Measurements from ENCODE around the gene LTV1. TPM values are rescaled to one million over a fixed set of nuclear protein-coding genes. Genes with fewer than 3 reads are reported as not detected.
"Not testable (repeated sequence)": the region's sequence is repeated elsewhere in the genome, so short reads cannot be mapped to it uniquely, and the experiment has no call there.

LTV1 gene
- total RNA-seq, 1 donor from 2014 or later = 15.8 TPM

- Histone ChIP-seq H3K36me3 (ENCODE audit: control insufficient read depth, insufficient read depth, low read length) (peaks cover 15% of the 10 kb centered on the region), H3K4me3 (ENCODE audit: low read depth, low read length) (no peak overlapping the region), H3K27me3 (ENCODE audit: control insufficient read depth, insufficient read depth, low read length) (no peaks in the 10 kb centered on the region)
- FAIRE-seq (no peak), DNase-seq (ENCODE audit: low read depth) (no peak)
- TF ChIP-seq, protein P1, sequence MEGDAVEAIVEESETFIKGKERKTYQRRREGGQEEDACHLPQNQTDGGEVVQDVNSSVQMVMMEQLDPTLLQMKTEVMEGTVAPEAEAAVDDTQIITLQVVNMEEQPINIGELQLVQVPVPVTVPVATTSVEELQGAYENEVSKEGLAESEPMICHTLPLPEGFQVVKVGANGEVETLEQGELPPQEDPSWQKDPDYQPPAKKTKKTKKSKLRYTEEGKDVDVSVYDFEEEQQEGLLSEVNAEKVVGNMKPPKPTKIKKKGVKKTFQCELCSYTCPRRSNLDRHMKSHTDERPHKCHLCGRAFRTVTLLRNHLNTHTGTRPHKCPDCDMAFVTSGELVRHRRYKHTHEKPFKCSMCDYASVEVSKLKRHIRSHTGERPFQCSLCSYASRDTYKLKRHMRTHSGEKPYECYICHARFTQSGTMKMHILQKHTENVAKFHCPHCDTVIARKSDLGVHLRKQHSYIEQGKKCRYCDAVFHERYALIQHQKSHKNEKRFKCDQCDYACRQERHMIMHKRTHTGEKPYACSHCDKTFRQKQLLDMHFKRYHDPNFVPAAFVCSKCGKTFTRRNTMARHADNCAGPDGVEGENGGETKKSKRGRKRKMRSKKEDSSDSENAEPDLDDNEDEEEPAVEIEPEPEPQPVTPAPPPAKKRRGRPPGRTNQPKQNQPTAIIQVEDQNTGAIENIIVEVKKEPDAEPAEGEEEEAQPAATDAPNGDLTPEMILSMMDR (IDR thresholded peaks at IDR 0.05; ENCODE audit: insufficient read depth, low read length, severe bottlenecking) = no peak
These were observed 1.9 kb downstream of the LTV1 start for GRCh38 chr6:143845033-143845432.

DNA sequence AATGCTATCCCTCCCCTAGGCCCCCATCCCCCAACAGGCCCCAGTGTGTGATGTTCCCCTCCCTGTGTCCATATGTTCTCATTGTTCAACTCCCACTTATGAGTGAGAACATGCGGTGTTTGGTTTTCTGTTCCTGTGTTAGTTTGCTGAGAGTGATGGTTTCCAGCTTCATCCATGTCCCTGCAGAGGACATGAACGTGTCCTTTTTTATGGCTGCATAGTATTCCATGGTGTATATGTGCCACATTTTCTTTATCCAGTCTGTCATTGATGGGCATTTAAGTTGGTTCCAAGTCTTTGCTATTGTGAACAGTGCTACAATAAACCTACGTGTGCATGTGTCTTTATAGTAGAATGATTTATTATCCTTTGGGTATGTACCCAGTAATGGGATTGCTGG lies 8.6 kb downstream of the LTV1 start:
- H3K36me3 ChIP-seq (ENCODE audit: control insufficient read depth, insufficient read depth, low read length) = peaks cover 11% of the 10 kb centered on the region
- not testable (repeated sequence) for H3K4me3 ChIP-seq (ENCODE audit: low read depth, low read length); DNase-seq (ENCODE audit: low read depth); H3K27me3 ChIP-seq (ENCODE audit: control insufficient read depth, insufficient read depth, low read length); FAIRE-seq

DNA sequence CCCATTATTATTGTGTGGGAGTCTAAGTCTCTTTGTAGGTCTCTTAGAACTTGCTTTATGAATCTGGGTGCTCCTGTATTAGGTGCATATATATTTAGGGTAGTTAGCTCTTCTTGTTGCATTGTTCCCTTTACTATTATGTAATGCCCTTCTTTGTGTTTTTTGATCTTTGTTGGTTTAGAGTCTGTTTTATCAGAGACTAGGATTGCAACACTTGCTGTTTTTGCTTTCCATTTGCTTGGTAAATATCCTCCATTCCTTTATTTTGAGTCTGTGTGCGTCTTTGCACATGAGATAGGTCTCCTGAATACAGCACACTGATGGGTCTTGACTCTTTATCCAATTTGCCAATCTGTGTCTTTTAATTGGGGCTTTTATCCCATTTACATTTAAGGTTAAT lies 11.9 kb downstream of the LTV1 start:
- not testable (repeated sequence) for H3K27me3 ChIP-seq (ENCODE audit: control insufficient read depth, insufficient read depth, low read length); DNase-seq (ENCODE audit: low read depth); H3K4me3 ChIP-seq (ENCODE audit: low read depth, low read length); FAIRE-seq
- H3K36me3 ChIP-seq (ENCODE audit: control insufficient read depth, insufficient read depth, low read length) = peaks cover 17% of the 10 kb centered on the region

DNA sequence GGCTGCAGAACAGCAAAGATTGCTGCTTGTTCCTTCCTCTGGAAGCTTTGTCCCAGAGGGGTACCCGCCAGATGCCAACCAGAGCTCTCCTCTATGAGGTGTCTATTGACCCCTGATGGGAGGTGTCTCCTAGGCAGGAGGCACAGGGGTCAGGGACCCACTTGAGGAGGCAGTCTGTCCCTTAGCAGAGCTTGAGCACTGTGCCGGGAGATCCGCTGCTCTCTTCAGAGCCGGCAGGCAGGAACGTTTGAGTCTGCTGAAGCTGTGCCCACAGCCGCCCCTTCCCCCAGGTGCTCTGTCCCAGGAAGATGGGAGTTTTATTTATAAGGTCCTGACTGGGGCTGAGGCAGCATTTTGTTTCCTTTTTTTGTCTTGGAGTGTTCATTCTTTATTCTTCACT lies 13.6 kb downstream of the LTV1 start:
- not testable (repeated sequence) for H3K4me3 ChIP-seq (ENCODE audit: low read depth, low read length); FAIRE-seq; H3K27me3 ChIP-seq (ENCODE audit: control insufficient read depth, insufficient read depth, low read length); DNase-seq (ENCODE audit: low read depth)
- H3K36me3 ChIP-seq (ENCODE audit: control insufficient read depth, insufficient read depth, low read length) = peaks cover 19% of the 10 kb centered on the region

DNA sequence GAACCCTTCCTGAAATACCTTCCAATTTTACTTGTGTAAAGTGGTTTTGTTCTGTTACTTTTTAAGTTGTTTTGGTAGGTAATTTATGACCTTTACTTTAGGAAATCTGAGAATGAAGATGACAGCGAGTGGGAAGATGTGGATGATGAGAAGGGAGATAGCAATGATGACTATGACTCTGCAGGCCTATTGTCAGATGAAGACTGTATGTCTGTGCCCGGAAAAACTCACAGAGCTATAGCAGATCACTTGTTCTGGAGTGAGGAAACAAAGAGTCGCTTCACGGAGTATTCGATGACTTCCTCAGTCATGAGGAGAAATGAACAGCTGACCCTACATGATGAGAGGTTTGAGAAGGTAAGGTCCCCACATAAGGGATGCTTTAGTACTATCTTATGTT lies 14.5 kb downstream of the LTV1 start:
- H3K4me3 ChIP-seq (ENCODE audit: low read depth, low read length) = no peak overlapping the region
- FAIRE-seq = no peak
- no peak for DNase-seq (ENCODE audit: low read depth)
- H3K27me3 ChIP-seq (ENCODE audit: control insufficient read depth, insufficient read depth, low read length) = no peaks in the 10 kb centered on the region
- peaks cover 19% of the 10 kb centered on the region for H3K36me3 ChIP-seq (ENCODE audit: control insufficient read depth, insufficient read depth, low read length)
- TF ChIP-seq, protein P1 (IDR thresholded peaks at IDR 0.05; ENCODE audit: insufficient read depth, low read length, severe bottlenecking) = no peak

DNA sequence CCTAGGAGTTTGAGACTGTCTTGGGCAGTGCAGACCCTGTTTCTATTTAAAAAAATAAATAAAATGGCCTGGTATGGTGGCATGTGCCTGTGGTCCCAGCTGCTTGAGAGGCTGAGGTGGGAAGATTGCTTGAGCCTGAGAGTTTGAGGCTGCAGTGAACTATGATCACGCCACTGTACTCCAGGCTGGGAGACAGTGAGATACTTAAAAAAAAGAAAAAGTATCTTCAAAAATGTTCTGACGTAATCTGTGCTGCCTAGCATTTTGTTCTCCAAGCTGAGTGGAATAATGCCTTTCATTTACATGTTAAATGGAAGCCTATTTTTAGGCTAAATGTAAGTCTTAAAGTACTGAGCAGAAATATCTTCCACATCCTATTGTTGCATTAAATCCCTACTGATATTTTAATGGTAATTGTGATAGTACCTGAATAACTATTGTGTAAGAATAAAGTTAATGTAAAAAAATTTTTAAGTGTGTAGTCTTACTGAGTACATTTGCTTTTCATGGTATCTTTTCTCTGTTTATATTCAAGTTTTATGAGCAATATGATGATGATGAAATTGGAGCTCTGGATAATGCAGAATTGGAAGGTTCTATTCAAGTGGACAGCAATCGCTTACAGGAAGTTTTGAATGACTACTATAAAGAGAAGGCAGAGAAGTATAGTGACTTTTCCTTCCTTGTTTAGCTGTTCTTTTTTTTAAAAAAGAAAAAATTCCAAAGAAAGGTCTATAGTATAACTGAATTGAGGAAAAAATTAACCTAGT lies 16.9 kb downstream of the LTV1 start:
- TF ChIP-seq, protein P1 (IDR thresholded peaks at IDR 0.05; ENCODE audit: insufficient read depth, low read length, severe bottlenecking) = no peak

GRCh38 chr6:143863771-143864170 lies 20.6 kb downstream of the LTV1 start:
- H3K4me3 ChIP-seq (ENCODE audit: low read depth, low read length) = no peak overlapping the region
- TF ChIP-seq, protein P1 (IDR thresholded peaks at IDR 0.05; ENCODE audit: insufficient read depth, low read length, severe bottlenecking) = no peak
- DNase-seq (ENCODE audit: low read depth) (no peak), FAIRE-seq (no peak)
- peaks cover 6% of the 10 kb centered on the region for H3K36me3 ChIP-seq (ENCODE audit: control insufficient read depth, insufficient read depth, low read length)
- H3K27me3 ChIP-seq (ENCODE audit: control insufficient read depth, insufficient read depth, low read length) = no peaks in the 10 kb centered on the region

More for the DNA sequence above, 16.9 kb downstream of the LTV1 start:
- FAIRE-seq = no peak
- H3K4me3 ChIP-seq (ENCODE audit: low read depth, low read length) = no peak overlapping the region
- H3K27me3 ChIP-seq (ENCODE audit: control insufficient read depth, insufficient read depth, low read length) = no peaks in the 10 kb centered on the region
- H3K36me3 ChIP-seq (ENCODE audit: control insufficient read depth, insufficient read depth, low read length) = peaks cover 19% of the 10 kb centered on the region
- DNase-seq (ENCODE audit: low read depth) = no peak

Data from bronchial epithelial cell (primary cell).